Measurements from ENCODE around the gene PPP1R12B. TPM values are rescaled to one million over a fixed set of nuclear protein-coding genes. Genes with fewer than 3 reads are reported as not detected.
"Not testable (repeated sequence)": the region's sequence is repeated elsewhere in the genome, so short reads cannot be mapped to it uniquely, and the experiment has no call there.

PPP1R12B gene
- total RNA-seq, 1 donor from 2014 or later, result 18.5 TPM

GRCh38 chr1:202547215-202547614, 198.7 kb downstream of the PPP1R12B start:
- Mint-ChIP-seq H3K4me1 (no peaks in the 10 kb centered on the region), H3K27ac (ENCODE audit: unreplicated experiment) (no peak overlapping the region), H3K4me3 (no peak overlapping the region), H3K36me3 (ENCODE audit: low read depth) (no peaks in the 10 kb centered on the region), H3K9me3 (no peaks in the 10 kb centered on the region), H3K27me3 (ENCODE audit: low read depth) (no peaks in the 10 kb centered on the region)
- TF ChIP-seq CTCF (conservative IDR thresholded peaks at IDR 0.05), result no peak
- DNase-seq (ENCODE audit: low read depth, low spot score), result no peak

GRCh38 chr1:202550088-202550487, 201.6 kb downstream of the PPP1R12B start:
- H3K27me3 Mint-ChIP-seq (ENCODE audit: low read depth); H3K27ac Mint-ChIP-seq (ENCODE audit: unreplicated experiment); H3K9me3 Mint-ChIP-seq; H3K4me3 Mint-ChIP-seq; H3K4me1 Mint-ChIP-seq; H3K36me3 Mint-ChIP-seq (ENCODE audit: low read depth); DNase-seq (ENCODE audit: low read depth, low spot score): not testable (repeated sequence)

- Mint-ChIP-seq H3K9me3 (no peaks in the 10 kb centered on the region), H3K27ac (ENCODE audit: unreplicated experiment) (no peak overlapping the region), H3K36me3 (ENCODE audit: low read depth) (no peaks in the 10 kb centered on the region), H3K27me3 (ENCODE audit: low read depth) (no peaks in the 10 kb centered on the region), H3K4me1 (peaks cover 7% of the 10 kb centered on the region), H3K4me3 (no peak overlapping the region)
- DNase-seq (ENCODE audit: low read depth, low spot score), result no peak
- TF ChIP-seq CTCF (conservative IDR thresholded peaks at IDR 0.05), result no peak
These were observed 203.2 kb downstream of the PPP1R12B start for GRCh38 chr1:202551683-202552082.

GRCh38 chr1:202552615-202553014, 204.1 kb downstream of the PPP1R12B start:
- not testable (repeated sequence) for H3K4me3 Mint-ChIP-seq; H3K9me3 Mint-ChIP-seq; H3K27ac Mint-ChIP-seq (ENCODE audit: unreplicated experiment); H3K36me3 Mint-ChIP-seq (ENCODE audit: low read depth); H3K27me3 Mint-ChIP-seq (ENCODE audit: low read depth); H3K4me1 Mint-ChIP-seq; DNase-seq (ENCODE audit: low read depth, low spot score)

- not testable (repeated sequence) for H3K27ac Mint-ChIP-seq (ENCODE audit: unreplicated experiment)
- peaks cover 14% of the 10 kb centered on the region for H3K4me1 Mint-ChIP-seq
These were observed 204.6 kb downstream of the PPP1R12B start for GRCh38 chr1:202553078-202553477.

GRCh38 chr1:202553560-202554038, 205.1 kb downstream of the PPP1R12B start:
- no peaks in the 10 kb centered on the region for H3K9me3 Mint-ChIP-seq
- no peak for TF ChIP-seq CTCF (conservative IDR thresholded peaks at IDR 0.05)
- no peaks in the 10 kb centered on the region for H3K36me3 Mint-ChIP-seq (ENCODE audit: low read depth)
- no peaks in the 10 kb centered on the region for H3K27me3 Mint-ChIP-seq (ENCODE audit: low read depth)
- no peak overlapping the region for H3K4me3 Mint-ChIP-seq
- H3K27ac Mint-ChIP-seq (ENCODE audit: unreplicated experiment), result no peak overlapping the region
- H3K4me1 Mint-ChIP-seq, result peaks cover 16% of the 10 kb centered on the region
- no peak for DNase-seq (ENCODE audit: low read depth, low spot score)

More at GRCh38 chr1:202553078-202553477, 204.6 kb downstream of the PPP1R12B start:
- not testable (repeated sequence) for H3K9me3 Mint-ChIP-seq; H3K36me3 Mint-ChIP-seq (ENCODE audit: low read depth); H3K27me3 Mint-ChIP-seq (ENCODE audit: low read depth); DNase-seq (ENCODE audit: low read depth, low spot score); H3K4me3 Mint-ChIP-seq

- not testable (repeated sequence) for DNase-seq (ENCODE audit: low read depth, low spot score); H3K27ac Mint-ChIP-seq (ENCODE audit: unreplicated experiment); H3K4me3 Mint-ChIP-seq; H3K36me3 Mint-ChIP-seq (ENCODE audit: low read depth); H3K27me3 Mint-ChIP-seq (ENCODE audit: low read depth); H3K9me3 Mint-ChIP-seq
- peaks cover 16% of the 10 kb centered on the region for H3K4me1 Mint-ChIP-seq
These were observed 206.1 kb downstream of the PPP1R12B start for GRCh38 chr1:202554619-202555018.

GRCh38 chr1:202556037-202556436, 207.5 kb downstream of the PPP1R12B start:
- DNase-seq (ENCODE audit: low read depth, low spot score), result not testable (repeated sequence)

GRCh38 chr1:202557662-202558061, 209.2 kb downstream of the PPP1R12B start:
- H3K27me3 Mint-ChIP-seq (ENCODE audit: low read depth); DNase-seq (ENCODE audit: low read depth, low spot score); H3K27ac Mint-ChIP-seq (ENCODE audit: unreplicated experiment); H3K4me3 Mint-ChIP-seq; H3K9me3 Mint-ChIP-seq; H3K36me3 Mint-ChIP-seq (ENCODE audit: low read depth): not testable (repeated sequence)
- H3K4me1 Mint-ChIP-seq, result peaks cover 16% of the 10 kb centered on the region

More at GRCh38 chr1:202556037-202556436, 207.5 kb downstream of the PPP1R12B start:
- not testable (repeated sequence) for H3K36me3 Mint-ChIP-seq (ENCODE audit: low read depth); H3K4me3 Mint-ChIP-seq; H3K27me3 Mint-ChIP-seq (ENCODE audit: low read depth); H3K9me3 Mint-ChIP-seq; H3K27ac Mint-ChIP-seq (ENCODE audit: unreplicated experiment)
- peaks cover 16% of the 10 kb centered on the region for H3K4me1 Mint-ChIP-seq
